ENCODE data around the gene B3GAT3.

DNA sequence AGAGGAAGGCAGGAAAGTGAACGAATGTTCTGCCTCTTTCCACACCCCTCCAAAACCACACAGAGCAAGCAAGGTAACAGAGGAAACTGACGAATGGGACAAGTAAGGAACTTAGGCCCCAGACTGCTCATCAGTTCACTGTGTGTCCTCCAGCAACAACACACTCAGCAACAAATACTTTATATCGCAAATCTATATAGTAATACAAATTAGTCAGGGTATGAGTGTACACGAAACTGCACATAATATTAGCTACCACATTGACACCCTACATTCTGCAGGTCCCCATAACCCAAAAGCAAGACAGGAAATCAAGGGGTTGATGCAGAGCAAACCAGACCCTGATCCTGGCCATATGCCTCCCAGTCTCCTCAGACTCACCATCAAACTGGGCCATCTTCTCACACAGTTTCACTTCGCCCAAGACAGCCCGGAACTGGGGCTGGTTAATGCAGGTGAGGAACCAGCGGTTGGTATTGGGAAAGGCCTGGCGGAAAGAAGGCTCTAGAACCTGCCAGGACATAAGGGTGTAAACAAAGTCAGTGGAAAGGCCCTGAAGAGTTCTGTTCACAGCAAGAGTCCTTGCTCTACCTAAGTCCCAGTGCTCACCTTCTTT lies 54.7 kb downstream of the B3GAT3 start:
- TF ChIP-seq, protein P1, sequence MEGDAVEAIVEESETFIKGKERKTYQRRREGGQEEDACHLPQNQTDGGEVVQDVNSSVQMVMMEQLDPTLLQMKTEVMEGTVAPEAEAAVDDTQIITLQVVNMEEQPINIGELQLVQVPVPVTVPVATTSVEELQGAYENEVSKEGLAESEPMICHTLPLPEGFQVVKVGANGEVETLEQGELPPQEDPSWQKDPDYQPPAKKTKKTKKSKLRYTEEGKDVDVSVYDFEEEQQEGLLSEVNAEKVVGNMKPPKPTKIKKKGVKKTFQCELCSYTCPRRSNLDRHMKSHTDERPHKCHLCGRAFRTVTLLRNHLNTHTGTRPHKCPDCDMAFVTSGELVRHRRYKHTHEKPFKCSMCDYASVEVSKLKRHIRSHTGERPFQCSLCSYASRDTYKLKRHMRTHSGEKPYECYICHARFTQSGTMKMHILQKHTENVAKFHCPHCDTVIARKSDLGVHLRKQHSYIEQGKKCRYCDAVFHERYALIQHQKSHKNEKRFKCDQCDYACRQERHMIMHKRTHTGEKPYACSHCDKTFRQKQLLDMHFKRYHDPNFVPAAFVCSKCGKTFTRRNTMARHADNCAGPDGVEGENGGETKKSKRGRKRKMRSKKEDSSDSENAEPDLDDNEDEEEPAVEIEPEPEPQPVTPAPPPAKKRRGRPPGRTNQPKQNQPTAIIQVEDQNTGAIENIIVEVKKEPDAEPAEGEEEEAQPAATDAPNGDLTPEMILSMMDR (IDR thresholded peaks at IDR 0.05; ENCODE audit: low read depth, low read length, poor library complexity, severe bottlenecking): no peak
- TF ChIP-seq EZH2phosphoT487 (IDR thresholded peaks at IDR 0.05; ENCODE audit: borderline replicate concordance, low read length): no peak
